HepG2 (cell line): Measurements from ENCODE around the gene SPAG7. TPM values are rescaled to one million over a fixed set of nuclear protein-coding genes. Genes with fewer than 3 reads are reported as not detected.
A peak's percentile ranks its signal among the peaks of the same experiment; 100 is the strongest.

Experiments used
- CCAR2 ChIP-seq: fragments of 200-400 bp; formaldehyde crosslinking; optimal IDR thresholded peaks from 2 replicates; pipeline ENCODE3; 2018; ENCODE audit warnings: low read depth, mild to moderate bottlenecking, low read length, moderate library complexity
- ELF3 ChIP-seq: IDR thresholded peaks from 2 replicates; pipeline ENCODE4 v1.6.1; 2016; ENCODE audit warnings: missing genetic modification reagents, missing compliant biosample characterization
- KLF6 ChIP-seq: IDR thresholded peaks from 2 replicates; pipeline ENCODE4 v1.8.0; 2016; ENCODE audit warnings: missing biosample characterization, missing genetic modification reagents
- MED8 ChIP-seq: sonication (generic); formaldehyde crosslinking; IDR thresholded peaks from 2 replicates; pipeline ENCODE4 v1.8.1; 2023; ENCODE audit warnings: mild to moderate bottlenecking, missing genetic modification reagents; ENCODE audit not compliant: insufficient replicate concordance
- NFKBIZ ChIP-seq: IDR thresholded peaks from 2 replicates; pipeline ENCODE4 v1.6.1; 2018; ENCODE audit warnings: missing genetic modification reagents, missing compliant biosample characterization
- SAFB2 ChIP-seq: sonication (generic); formaldehyde crosslinking; IDR thresholded peaks from 2 replicates; pipeline ENCODE4 v1.5.1; 2020; ENCODE audit warnings: missing genetic modification reagents, low read depth, mild to moderate bottlenecking, borderline replicate concordance
- ZFP36L1 ChIP-seq: sonication (generic); formaldehyde crosslinking; IDR thresholded peaks from 2 replicates; pipeline ENCODE4 v1.8.0; 2022; ENCODE audit warnings: mild to moderate bottlenecking, missing genetic modification reagents, moderate library complexity
- ZFP41 ChIP-seq: sonication (generic); formaldehyde crosslinking; IDR thresholded peaks from 2 replicates; pipeline ENCODE4 v1.4.0; 2020; ENCODE audit warnings: mild to moderate bottlenecking, missing genetic modification reagents, borderline replicate concordance
- ZMYM4 ChIP-seq: sonication (generic); formaldehyde crosslinking; IDR thresholded peaks from 2 replicates; pipeline ENCODE4 v1.8.1; 2023; ENCODE audit warnings: mild to moderate bottlenecking, missing genetic modification reagents
- ZNF260 ChIP-seq: sonication (generic); formaldehyde crosslinking; IDR thresholded peaks from 2 replicates; pipeline ENCODE4 v1.4.0; 2020; ENCODE audit warnings: missing genetic modification reagents, low read depth, mild to moderate bottlenecking, borderline replicate concordance
- ZNF468 ChIP-seq: sonication (generic); formaldehyde crosslinking; IDR thresholded peaks from 2 replicates; pipeline ENCODE4 v1.8.0; 2022; ENCODE audit warnings: mild to moderate bottlenecking, moderate library complexity, missing genetic modification reagents
- ZNF547 ChIP-seq: sonication (generic); formaldehyde crosslinking; IDR thresholded peaks from 2 replicates; pipeline ENCODE4 v1.5.1; 2020; ENCODE audit warnings: mild to moderate bottlenecking, missing genetic modification reagents
- ZNF883 ChIP-seq: sonication (generic); formaldehyde crosslinking; IDR thresholded peaks from 2 replicates; pipeline ENCODE4 v1.5.1; 2020; ENCODE audit warnings: mild to moderate bottlenecking, missing genetic modification reagents; ENCODE audit errors: not compliant biosample characterization
- polyA plus RNA-seq, 8 experiments: library from polyadenylated mRNA; depleted of rRNA in 3 of 8; stranded (reverse) in 7 of 8; unstranded in 1 of 8; fragments of >200 nt; fragmentation: Illumina TruSeq in 4 of 8; extraction: Trizol in 4 of 8; gene quantifications; 2 replicates each; pipeline versions ENCODE4 v1.2.1 to v1.2.3, GENCODE V29; 2011 to 2016; ENCODE audit warnings: low read depth in 4 of 8, missing spikeins in 1 of 8, mixed read lengths in 1 of 8; ENCODE audit not compliant: insufficient read depth in 1 of 8
- total RNA-seq, 5 experiments: library from RNA; depleted of rRNA; stranded (reverse); fragments of >200 nt; fragmentation: Illumina TruSeq; extraction: Trizol; gene quantifications; 2 replicates each; pipeline ENCODE4 v1.2.3, GENCODE V29; 2016; ENCODE audit warnings: low read depth in 1 of 5
- TF ChIP-seq, protein P1 (sequence below): sonication (generic); formaldehyde crosslinking; IDR thresholded peaks from 2 replicates; pipeline ENCODE4 v1.4.0; 2020; ENCODE audit warnings: missing genetic modification reagents
- TF ChIP-seq, protein P2 (sequence below): sonication (generic); formaldehyde crosslinking; IDR thresholded peaks from 2 replicates; pipeline ENCODE4 v1.8.0; 2022; ENCODE audit warnings: missing genetic modification reagents, mild to moderate bottlenecking, inconsistent platforms, borderline replicate concordance
- TF ChIP-seq, protein P3 (sequence below): sonication (generic); formaldehyde crosslinking; IDR thresholded peaks from 2 replicates; pipeline ENCODE4 v1.5.0; 2020; ENCODE audit warnings: mild to moderate bottlenecking, missing genetic modification reagents, borderline replicate concordance

SPAG7 gene
- total and polyA plus RNA-seq, 2 of the 13 experiments (the other 11 are each of a cell fraction or from before 2014, with no cell fraction given): 51.0 to 59.0 TPM

DNA sequence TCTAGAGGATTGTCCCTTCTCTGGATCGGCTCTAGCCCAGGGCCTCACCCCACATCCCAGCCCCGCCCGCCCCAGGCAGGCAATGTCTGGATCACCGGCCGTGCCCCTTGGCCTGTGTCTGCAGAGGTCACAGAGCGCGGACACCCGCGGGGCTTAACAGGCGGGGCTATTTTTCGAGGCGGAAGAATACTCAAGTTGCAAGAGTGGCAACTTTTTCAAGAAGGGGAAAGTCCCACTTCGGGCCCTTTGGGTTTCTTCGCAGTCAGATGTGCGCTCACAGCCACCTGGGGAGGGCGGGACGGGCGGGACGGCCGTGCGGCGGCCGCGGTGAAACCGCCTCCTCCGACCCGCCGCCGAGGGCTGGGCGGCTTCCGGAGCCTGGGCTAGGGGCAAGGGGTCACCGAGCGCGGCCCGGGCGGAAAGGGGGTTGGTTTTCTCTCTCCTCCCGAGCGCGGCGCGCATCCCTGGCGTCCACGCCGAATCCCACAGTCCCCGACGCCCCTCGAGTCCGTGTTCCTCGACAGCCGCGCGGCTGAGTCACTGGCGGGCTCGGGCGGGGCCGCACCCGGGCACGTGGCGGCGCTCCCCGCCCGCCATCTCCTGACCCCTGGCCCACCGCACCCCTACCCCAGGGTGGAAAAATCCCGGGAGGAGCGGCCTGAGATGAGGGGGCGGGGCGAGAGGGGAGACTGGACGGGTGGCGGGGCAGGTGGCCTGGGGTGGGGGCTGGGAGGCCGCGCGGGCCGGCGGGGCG lies 18.1 kb downstream of the SPAG7 start (continued):
- TF ChIP-seq ELF3 (CRISPR knock-in tag) (peak; percentile 65), SAFB2 (no peak), ZFP36L1 (CRISPR knock-in tag) (0 out of 2 replicates have a peak, but pooled peaks have one; percentile 50), CCAR2 (no peak), ZNF547 (CRISPR knock-in tag) (no peak), NFKBIZ (peak; percentile 41; the same call in 1 of the 2 replicates), ZFP41 (CRISPR knock-in tag) (no peak), ZNF883 (CRISPR knock-in tag) (no peak), MED8 (no peak), ZMYM4 (CRISPR knock-in tag) (no peak), ZNF260 (CRISPR knock-in tag) (no peak), KLF6 (peak; percentile 78; the same call in 1 of the 2 replicates), ZNF468 (CRISPR knock-in tag) (no peak)
- TF ChIP-seq, protein P1, sequence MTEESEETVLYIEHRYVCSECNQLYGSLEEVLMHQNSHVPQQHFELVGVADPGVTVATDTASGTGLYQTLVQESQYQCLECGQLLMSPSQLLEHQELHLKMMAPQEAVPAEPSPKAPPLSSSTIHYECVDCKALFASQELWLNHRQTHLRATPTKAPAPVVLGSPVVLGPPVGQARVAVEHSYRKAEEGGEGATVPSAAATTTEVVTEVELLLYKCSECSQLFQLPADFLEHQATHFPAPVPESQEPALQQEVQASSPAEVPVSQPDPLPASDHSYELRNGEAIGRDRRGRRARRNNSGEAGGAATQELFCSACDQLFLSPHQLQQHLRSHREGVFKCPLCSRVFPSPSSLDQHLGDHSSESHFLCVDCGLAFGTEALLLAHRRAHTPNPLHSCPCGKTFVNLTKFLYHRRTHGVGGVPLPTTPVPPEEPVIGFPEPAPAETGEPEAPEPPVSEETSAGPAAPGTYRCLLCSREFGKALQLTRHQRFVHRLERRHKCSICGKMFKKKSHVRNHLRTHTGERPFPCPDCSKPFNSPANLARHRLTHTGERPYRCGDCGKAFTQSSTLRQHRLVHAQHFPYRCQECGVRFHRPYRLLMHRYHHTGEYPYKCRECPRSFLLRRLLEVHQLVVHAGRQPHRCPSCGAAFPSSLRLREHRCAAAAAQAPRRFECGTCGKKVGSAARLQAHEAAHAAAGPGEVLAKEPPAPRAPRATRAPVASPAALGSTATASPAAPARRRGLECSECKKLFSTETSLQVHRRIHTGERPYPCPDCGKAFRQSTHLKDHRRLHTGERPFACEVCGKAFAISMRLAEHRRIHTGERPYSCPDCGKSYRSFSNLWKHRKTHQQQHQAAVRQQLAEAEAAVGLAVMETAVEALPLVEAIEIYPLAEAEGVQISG (CRISPR knock-in tag): no peak; the same call in 1 of the 2 replicates
- TF ChIP-seq, protein P2, sequence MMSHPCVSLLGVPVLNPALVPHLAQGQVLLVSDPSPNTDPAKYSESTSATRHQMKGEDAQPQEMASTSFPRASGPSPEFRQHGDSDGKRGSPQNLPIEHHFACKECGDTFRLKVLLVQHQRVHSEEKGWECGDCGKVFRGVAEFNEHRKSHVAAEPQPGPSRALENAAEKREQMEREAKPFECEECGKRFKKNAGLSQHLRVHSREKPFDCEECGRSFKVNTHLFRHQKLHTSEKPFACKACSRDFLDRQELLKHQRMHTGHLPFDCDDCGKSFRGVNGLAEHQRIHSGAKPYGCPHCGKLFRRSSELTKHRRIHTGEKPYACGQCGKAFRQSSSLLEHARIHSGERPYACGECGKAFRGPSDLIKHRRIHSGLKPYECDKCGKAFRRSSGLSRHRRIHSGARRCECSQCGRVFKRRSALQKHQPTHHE (CRISPR knock-in tag): 0 out of 2 replicates have a peak, but pooled peaks have one; percentile 58
- TF ChIP-seq, protein P3, sequence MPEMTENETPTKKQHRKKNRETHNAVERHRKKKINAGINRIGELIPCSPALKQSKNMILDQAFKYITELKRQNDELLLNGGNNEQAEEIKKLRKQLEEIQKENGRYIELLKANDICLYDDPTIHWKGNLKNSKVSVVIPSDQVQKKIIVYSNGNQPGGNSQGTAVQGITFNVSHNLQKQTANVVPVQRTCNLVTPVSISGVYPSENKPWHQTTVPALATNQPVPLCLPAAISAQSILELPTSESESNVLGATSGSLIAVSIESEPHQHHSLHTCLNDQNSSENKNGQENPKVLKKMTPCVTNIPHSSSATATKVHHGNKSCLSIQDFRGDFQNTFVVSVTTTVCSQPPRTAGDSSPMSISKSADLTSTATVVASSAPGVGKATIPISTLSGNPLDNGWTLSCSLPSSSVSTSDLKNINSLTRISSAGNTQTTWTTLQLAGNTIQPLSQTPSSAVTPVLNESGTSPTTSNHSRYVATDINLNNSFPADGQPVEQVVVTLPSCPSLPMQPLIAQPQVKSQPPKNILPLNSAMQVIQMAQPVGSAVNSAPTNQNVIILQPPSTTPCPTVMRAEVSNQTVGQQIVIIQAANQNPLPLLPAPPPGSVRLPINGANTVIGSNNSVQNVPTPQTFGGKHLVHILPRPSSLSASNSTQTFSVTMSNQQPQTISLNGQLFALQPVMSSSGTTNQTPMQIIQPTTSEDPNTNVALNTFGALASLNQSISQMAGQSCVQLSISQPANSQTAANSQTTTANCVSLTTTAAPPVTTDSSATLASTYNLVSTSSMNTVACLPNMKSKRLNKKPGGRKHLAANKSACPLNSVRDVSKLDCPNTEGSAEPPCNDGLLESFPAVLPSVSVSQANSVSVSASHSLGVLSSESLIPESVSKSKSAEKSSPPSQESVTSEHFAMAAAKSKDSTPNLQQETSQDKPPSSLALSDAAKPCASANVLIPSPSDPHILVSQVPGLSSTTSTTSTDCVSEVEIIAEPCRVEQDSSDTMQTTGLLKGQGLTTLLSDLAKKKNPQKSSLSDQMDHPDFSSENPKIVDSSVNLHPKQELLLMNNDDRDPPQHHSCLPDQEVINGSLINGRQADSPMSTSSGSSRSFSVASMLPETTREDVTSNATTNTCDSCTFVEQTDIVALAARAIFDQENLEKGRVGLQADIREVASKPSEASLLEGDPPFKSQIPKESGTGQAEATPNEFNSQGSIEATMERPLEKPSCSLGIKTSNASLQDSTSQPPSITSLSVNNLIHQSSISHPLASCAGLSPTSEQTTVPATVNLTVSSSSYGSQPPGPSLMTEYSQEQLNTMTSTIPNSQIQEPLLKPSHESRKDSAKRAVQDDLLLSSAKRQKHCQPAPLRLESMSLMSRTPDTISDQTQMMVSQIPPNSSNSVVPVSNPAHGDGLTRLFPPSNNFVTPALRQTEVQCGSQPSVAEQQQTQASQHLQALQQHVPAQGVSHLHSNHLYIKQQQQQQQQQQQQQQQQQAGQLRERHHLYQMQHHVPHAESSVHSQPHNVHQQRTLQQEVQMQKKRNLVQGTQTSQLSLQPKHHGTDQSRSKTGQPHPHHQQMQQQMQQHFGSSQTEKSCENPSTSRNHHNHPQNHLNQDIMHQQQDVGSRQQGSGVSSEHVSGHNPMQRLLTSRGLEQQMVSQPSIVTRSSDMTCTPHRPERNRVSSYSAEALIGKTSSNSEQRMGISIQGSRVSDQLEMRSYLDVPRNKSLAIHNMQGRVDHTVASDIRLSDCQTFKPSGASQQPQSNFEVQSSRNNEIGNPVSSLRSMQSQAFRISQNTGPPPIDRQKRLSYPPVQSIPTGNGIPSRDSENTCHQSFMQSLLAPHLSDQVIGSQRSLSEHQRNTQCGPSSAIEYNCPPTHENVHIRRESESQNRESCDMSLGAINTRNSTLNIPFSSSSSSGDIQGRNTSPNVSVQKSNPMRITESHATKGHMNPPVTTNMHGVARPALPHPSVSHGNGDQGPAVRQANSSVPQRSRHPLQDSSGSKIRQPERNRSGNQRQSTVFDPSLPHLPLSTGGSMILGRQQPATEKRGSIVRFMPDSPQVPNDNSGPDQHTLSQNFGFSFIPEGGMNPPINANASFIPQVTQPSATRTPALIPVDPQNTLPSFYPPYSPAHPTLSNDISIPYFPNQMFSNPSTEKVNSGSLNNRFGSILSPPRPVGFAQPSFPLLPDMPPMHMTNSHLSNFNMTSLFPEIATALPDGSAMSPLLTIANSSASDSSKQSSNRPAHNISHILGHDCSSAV (CRISPR knock-in tag): no peak
